ENCODE measurements around the gene KLHL30. TPM values are rescaled to one million over a fixed set of nuclear protein-coding genes. Genes with fewer than 3 reads are reported as not detected.

The KLHL30 gene
- total RNA-seq, 1 experiment from 2014 or later, result not detected

DNA sequence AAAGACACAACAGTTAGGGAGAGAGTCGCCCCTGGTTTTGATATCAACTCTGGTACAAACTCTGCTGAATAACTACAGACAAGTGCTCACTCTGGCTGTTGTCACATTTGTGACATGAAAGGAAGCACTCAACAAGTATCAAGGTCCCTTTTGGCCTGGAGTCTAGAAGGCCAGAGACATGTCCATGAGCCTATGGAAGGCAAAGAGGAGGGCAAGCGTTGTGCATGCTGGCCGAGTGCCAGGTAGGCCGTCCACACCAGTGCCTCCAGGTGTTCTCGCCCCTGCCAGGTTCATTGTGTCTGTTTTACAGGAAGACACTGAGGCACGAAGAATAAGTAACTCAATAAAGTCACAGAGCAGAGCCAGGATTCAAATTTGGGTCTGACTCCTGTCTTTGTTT lies 43.9 kb downstream of the KLHL30 start:
- no peak for DNase-seq (ENCODE audit: low read depth, low spot score)
- in situ Hi-C loops (cut with HindIII; ENCODE audit: low pct_unique_long_range_greater_than_20kb, low sequenced_read_pairs), result no loop called here

DNA sequence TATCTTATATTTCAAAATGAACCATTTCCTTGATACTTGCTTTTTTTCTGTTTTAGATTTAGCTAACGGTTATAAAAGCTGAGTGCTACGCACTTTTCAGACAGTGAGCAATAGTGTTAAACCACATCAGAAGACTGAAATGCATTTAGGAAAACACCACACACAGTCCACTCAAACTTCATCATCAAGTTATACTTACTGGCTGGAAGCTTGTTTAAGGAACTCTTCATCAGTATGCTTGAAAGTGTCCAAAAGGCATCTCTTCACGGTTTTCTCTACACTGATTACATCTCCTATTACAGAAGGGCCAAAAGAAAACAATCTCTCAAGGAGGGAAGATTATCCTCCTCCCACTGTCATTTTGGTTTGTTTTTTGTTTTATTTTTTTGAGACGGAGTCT lies 45.4 kb downstream of the KLHL30 start:
- in situ Hi-C loops (cut with HindIII; ENCODE audit: low pct_unique_long_range_greater_than_20kb, low sequenced_read_pairs), result no loop called here

DNA sequence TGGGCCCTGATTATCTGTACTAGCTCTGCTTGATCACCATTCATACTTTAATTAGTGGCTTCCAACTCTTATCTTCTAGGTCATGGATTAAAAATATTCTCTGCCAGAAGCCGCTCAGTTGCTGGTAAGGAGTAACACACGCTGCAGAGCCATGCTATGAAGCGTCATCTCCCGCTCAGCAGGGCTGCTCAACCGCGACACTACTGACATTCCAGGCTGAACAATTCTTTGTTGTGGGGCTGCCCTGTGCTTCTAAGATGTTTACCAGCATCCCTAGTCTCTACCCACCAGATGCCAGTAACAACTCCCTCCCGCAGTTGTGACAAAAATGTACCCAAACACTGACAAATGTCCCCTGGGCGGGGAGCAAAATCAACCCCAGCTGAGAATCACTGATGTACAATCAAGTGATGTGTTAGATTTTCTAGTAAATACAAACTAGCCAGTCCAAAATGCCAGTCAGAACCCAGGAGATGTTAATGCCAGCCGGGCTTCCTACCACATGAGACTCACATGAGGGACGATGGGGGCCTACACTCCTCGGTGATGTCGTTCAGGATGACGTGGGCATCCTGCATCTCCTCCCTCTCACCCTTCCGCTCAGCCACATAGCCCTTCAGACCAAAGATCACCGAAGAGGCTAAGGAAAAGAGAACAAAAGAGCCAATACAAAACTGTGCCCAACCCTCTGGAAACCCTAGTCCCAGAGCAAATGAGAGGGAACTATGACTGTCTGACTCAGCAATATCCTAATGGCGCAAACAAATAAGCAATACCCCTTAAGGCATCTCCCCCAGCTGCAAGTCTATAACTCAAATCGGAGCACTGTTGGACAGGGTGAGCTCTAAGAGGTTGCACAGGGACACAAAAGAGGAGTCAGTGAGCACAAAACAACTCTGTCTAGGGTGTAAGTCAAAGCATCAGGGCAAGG lies 49.4 kb downstream of the KLHL30 start:
- in situ Hi-C loops (cut with HindIII; ENCODE audit: low pct_unique_long_range_greater_than_20kb, low sequenced_read_pairs), result no loop called here

More for the DNA sequence above, 45.4 kb downstream of the KLHL30 start:
- DNase-seq (ENCODE audit: low read depth, low spot score), result no peak

DNA sequence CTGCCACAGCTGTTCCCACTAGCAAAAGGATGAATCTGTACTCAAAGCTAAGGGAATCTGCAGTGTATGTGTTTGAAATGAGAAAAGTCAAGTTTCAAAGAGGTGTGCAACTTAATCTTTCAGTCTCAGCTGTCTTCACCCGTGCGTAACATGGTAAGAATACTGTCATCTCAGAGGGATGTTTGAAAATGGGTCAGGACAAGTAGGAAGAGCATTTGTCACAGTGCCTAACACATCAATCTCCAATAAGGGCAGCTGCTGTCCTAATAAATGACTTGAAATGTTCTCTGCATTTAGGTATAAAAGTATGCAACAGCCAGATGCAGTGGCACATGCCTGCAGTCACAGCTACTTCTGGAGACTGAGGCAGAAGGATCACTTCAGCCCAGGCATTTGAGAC lies 52.0 kb downstream of the KLHL30 start:
- DNase-seq (ENCODE audit: low read depth, low spot score), result no peak
- in situ Hi-C loops (cut with HindIII; ENCODE audit: low pct_unique_long_range_greater_than_20kb, low sequenced_read_pairs), result no loop called here

More for the DNA sequence above, 49.4 kb downstream of the KLHL30 start:
- peak; percentile 93 for DNase-seq (ENCODE audit: low read depth, low spot score)

Other genes with a start within 250 kb of the KLHL30 start
- gene UBE2F, start 171.7 kb upstream of the KLHL30 start, total RNA-seq (2014; rRNA removed; shearing (Covaris generic)), result 216 and 231 TPM in 2 replicates
- 64.8 and 71.6 TPM in 2 replicates for gene SCLY, start 77.7 kb upstream of the KLHL30 start, total RNA-seq (2014; rRNA removed; shearing (Covaris generic))
- 0.19 and 0.29 TPM in 2 replicates for gene ESPNL, start 38.3 kb upstream of the KLHL30 start, total RNA-seq (2014; rRNA removed; shearing (Covaris generic))
- 22.3 and 29.3 TPM in 2 replicates for gene ERFE, start 20.3 kb downstream of the KLHL30 start, total RNA-seq (2014; rRNA removed; shearing (Covaris generic))
- 35.8 and 36.9 TPM in 2 replicates for gene ILKAP, start 65.0 kb downstream of the KLHL30 start, total RNA-seq (2014; rRNA removed; shearing (Covaris generic))
- gene HES6, start 101.4 kb downstream of the KLHL30 start, total RNA-seq (2014; rRNA removed; shearing (Covaris generic)), result 157 and 191 TPM in 2 replicates
- gene PER2, start 149.9 kb downstream of the KLHL30 start, total RNA-seq (2014; rRNA removed; shearing (Covaris generic)), result 1.8 and 2.2 TPM in 2 replicates
- gene TRAF3IP1, start 181.8 kb downstream of the KLHL30 start, total RNA-seq (2014; rRNA removed; shearing (Covaris generic)), result 6.3 and 6.4 TPM in 2 replicates